ENCODE results near the gene GABRR2.

DNA sequence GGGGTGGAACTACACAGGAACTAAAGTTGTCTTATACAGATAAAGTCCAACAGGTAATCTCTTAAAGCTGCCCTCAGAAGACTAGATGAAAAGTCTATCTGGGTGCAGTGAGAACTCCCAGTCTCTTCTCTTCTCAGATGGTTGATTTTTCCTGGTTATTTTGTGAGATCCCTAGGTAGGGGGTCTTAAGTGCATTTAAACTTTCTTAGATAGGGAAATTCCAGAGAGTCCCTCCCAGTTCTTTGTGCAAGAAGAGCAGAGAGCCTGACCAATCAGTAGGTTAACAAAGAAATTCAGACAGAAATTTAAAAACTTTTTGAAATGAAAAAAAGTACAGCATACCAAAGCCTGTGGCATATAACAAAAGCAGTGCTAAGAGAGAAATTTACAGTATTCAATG is 2.0 kb upstream of the GABRR2 start:
- TF ChIP-seq, protein P1, sequence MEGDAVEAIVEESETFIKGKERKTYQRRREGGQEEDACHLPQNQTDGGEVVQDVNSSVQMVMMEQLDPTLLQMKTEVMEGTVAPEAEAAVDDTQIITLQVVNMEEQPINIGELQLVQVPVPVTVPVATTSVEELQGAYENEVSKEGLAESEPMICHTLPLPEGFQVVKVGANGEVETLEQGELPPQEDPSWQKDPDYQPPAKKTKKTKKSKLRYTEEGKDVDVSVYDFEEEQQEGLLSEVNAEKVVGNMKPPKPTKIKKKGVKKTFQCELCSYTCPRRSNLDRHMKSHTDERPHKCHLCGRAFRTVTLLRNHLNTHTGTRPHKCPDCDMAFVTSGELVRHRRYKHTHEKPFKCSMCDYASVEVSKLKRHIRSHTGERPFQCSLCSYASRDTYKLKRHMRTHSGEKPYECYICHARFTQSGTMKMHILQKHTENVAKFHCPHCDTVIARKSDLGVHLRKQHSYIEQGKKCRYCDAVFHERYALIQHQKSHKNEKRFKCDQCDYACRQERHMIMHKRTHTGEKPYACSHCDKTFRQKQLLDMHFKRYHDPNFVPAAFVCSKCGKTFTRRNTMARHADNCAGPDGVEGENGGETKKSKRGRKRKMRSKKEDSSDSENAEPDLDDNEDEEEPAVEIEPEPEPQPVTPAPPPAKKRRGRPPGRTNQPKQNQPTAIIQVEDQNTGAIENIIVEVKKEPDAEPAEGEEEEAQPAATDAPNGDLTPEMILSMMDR (conservative IDR thresholded peaks at IDR 0.05; ENCODE audit: low read depth, low read length) = no peak
- TF ChIP-seq EZH2 (IDR thresholded peaks at IDR 0.05; ENCODE audit: low read length, unreplicated experiment) (no peak), EZH2phosphoT487 (IDR thresholded peaks at IDR 0.05; ENCODE audit: borderline replicate concordance, low read length) (no peak)
